Measurements from ENCODE around the gene TUBA1C.
A peak's percentile ranks its signal among the peaks of the same experiment; 100 is the strongest.
"Not testable (repeated sequence)": the region's sequence is repeated elsewhere in the genome, so short reads cannot be mapped to it uniquely, and the experiment has no call there.

Gene TUBA1C

GRCh38 chr12:49282740-49283375 lies 18.0 kb downstream of the TUBA1C start:
- not testable (repeated sequence) for FAIRE-seq; DNase-seq (ENCODE audit: insufficient read length, low spot score)

- no peak for DNase-seq (ENCODE audit: insufficient read length, low spot score)
- FAIRE-seq, result no peak
These were observed 18.9 kb downstream of the TUBA1C start for GRCh38 chr12:49283541-49284429.

- FAIRE-seq (no peak), DNase-seq (ENCODE audit: insufficient read length, low spot score) (no peak)
These were observed 19.8 kb downstream of the TUBA1C start for GRCh38 chr12:49284672-49285071.

- DNase-seq (ENCODE audit: insufficient read length, low spot score), result no peak
- FAIRE-seq, result no peak
These were observed 23.0 kb downstream of the TUBA1C start for GRCh38 chr12:49287876-49288275.

GRCh38 chr12:49288412-49288853 lies 23.6 kb downstream of the TUBA1C start:
- FAIRE-seq, result peak; percentile 97
- DNase-seq (ENCODE audit: insufficient read length, low spot score), result peak; percentile 73

- FAIRE-seq, result no peak
- DNase-seq (ENCODE audit: insufficient read length, low spot score), result no peak
These were observed 24.2 kb downstream of the TUBA1C start for GRCh38 chr12:49288922-49289555.

GRCh38 chr12:49292729-49293055 lies 27.8 kb downstream of the TUBA1C start:
- DNase-seq (ENCODE audit: insufficient read length, low spot score) (no peak), FAIRE-seq (no peak)

- FAIRE-seq (no peak), DNase-seq (ENCODE audit: insufficient read length, low spot score) (no peak)
These were observed 28.4 kb downstream of the TUBA1C start for GRCh38 chr12:49293056-49293956.

- FAIRE-seq, result no peak
- no peak for DNase-seq (ENCODE audit: insufficient read length, low spot score)
These were observed 29.4 kb downstream of the TUBA1C start for GRCh38 chr12:49294086-49294803.

GRCh38 chr12:49294804-49295081 lies 29.9 kb downstream of the TUBA1C start:
- no peak for FAIRE-seq
- no peak for DNase-seq (ENCODE audit: insufficient read length, low spot score)

GRCh38 chr12:49295082-49295936 lies 30.4 kb downstream of the TUBA1C start, which contains the start of gene PRPH:
TSS of gene PRPH (plus strand) at chr12:49295147. CDS start at chr12:49295201, 54 bp downstream.
- DNase-seq (ENCODE audit: insufficient read length, low spot score) (no peak), FAIRE-seq (no peak)

- FAIRE-seq (no peak), DNase-seq (ENCODE audit: insufficient read length, low spot score) (peak; percentile 83)
These were observed 31.4 kb downstream of the TUBA1C start for GRCh38 chr12:49296034-49296835.

- FAIRE-seq (no peak), DNase-seq (ENCODE audit: insufficient read length, low spot score) (no peak)
These were observed 32.2 kb downstream of the TUBA1C start for GRCh38 chr12:49296836-49297694.

GRCh38 chr12:49297695-49298060 lies 32.8 kb downstream of the TUBA1C start:
- no peak for FAIRE-seq
- DNase-seq (ENCODE audit: insufficient read length, low spot score), result no peak

GRCh38 chr12:49298160-49298559 lies 33.3 kb downstream of the TUBA1C start:
- FAIRE-seq (no peak), DNase-seq (ENCODE audit: insufficient read length, low spot score) (no peak)

GRCh38 chr12:49301760-49302159 lies 36.9 kb downstream of the TUBA1C start:
- no peak for FAIRE-seq
- no peak for DNase-seq (ENCODE audit: insufficient read length, low spot score)

- FAIRE-seq (no peak), DNase-seq (ENCODE audit: insufficient read length, low spot score) (no peak)
These were observed 39.3 kb downstream of the TUBA1C start for GRCh38 chr12:49304161-49304560.

All from GM19239 (cell line).